Hematopoietic multipotent progenitor cell treated with erythropoietin and hydrocortisone succinate and interleukin-3 and kit ligand, for 4 days (in vitro differentiated cells): Measurements from ENCODE around the gene NOS1AP.

Source experiments
- DNase-seq: peaks from one replicate; pipeline ENCODE4 v3.0.0-alpha.2; 2015

The NOS1AP gene

GRCh38 chr1:162372159-162373071 lies 302.9 kb downstream of the NOS1AP start:
- DNase-seq, result peak; percentile 96

DNA sequence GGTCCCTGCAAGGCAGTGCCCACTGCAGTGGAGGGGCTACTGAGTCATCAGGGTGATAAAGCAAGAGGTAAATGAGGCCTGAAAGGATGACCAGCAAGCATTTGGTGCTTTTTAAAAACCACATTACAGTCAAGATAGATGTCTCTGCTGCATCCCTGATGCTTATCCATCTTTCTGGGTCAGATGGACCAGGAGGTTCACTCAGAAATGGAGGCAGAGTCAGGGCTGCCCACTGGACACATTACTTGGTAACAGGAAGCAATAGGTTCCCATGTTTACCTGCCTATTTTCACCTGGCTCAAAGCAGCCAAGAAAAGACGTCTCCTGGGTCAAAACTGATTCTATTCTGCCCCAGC lies 303.6 kb downstream of the NOS1AP start:
- DNase-seq, result no peak

DNA sequence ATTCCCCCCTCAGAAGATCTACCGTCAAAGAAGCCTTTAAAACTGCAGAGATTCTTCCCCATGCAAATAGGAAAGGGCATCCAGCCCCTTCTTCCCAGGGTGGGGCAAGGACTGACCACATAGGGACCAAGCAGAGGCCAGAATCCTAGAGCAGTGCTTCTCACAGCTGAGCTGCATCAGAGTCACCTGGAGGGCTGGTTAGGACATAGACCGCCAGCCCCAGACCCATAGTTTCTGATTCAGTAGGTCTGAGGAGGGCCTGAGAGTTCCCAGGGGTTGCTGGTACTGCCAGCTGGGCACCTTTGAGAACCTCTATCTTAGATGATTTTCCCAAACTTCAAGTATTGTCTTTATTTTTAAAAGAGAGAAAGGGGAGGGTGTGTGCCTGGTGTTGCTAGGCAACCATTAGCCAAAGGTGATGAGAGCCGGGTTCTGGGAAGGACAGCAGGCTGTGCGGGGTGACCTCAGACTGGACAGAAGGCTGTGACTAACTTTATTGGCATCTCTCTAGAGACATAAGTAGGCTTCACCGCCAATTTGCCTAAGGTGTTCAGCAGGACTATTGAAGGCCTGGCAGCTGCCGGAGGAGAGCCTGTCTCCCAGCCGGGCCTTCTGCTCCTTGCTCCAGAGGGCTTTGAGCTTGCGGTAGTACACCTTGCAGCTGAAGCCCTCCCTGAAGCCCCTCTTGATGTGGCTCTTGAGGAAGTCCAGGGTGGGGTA lies 304.2 kb downstream of the NOS1AP start:
- no peak for DNase-seq

DNA sequence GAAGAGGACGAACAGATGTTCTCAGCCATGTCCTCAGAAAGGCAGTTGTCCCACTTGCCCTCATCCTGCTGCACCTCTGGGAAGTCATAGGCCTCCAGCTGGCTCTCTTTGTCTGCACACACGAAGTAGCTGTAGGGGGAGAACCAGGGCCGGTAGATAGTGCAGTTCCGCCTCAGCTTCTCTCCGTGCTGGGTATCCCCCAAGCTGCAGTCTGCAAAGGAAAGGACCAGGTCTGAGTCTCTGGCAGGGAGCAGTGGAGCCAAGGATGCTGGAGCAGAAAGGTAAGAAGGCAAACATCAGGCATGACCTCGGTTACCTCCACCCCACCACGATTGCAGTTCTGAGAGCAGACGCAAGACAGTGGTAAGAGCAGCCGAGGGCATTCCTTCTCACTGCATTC lies 304.9 kb downstream of the NOS1AP start:
- DNase-seq, result no peak

DNA sequence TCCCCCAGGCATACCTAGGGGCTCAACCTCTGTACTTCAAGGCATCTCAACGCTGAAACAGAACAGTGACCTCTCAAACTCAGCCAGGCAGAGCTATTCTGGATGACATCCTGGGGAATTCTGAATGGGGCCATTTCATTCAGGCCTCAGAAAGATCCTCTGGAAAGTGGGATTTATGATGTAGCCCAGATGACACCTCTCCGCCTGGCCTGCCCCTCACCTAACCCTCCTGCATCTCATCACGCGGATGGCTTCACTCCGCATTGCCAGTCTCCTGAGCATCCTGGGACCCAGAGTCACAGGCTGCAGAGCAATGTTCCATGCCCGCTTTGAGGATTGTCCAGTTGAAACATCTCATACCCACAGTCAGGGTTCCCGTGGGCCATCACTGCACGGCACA lies 306.0 kb downstream of the NOS1AP start:
- no peak for DNase-seq

DNA sequence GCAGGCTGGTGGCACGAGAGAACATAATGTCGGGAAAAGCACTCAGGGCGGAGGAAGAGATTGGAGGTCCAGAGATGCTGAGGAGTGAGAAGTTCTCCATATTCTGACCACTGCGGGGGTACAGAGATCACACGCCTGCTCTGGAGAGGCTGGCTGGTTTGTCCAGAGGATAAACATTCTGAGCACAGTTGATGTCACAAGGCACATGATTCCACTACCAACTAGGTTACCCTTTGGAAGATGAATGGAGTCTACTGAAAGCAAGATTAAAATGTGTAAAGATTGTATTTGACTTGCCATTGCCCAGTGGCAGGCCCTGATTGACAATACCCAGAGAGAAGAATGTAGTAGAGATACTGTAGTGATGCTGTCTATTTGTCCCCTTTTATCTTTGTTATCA lies 307.2 kb downstream of the NOS1AP start, which contains the start of gene SPATA46:
SPATA46 (minus strand) TSS at position 164 of the 400 bp plus-strand sequence; CDS start at position 100, 64 bp downstream.
- no peak for DNase-seq

- no peak for DNase-seq
These were observed 310.8 kb downstream of the NOS1AP start for GRCh38 chr1:162380061-162380846.

DNA sequence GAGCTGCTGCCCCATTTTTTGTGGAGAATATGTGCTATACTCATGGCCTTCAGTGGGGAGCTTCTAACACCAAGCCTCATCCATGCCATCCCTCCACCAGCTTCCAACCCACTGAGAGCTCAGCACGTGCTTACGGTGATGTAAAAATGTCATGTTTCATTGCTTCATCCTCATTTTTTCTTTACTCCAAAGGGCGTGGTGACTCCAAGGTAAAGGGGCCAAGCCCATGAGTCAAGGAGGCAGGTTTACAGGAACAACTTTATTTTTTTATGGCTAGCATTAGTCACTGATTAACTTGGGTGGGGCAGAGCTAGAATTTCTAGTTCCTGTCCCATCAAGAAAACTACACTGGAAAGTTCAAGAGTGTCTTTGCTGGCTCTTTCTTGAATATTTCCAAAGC lies 311.9 kb downstream of the NOS1AP start, which contains the start of gene C1orf226:
C1orf226 (plus strand) TSS at position 346 of the 400 bp plus-strand sequence. CDS start 174 bp downstream, outside the sequence.
- DNase-seq, result no peak

- no peak for DNase-seq
These were observed 312.7 kb downstream of the NOS1AP start for GRCh38 chr1:162381941-162382750.

DNA sequence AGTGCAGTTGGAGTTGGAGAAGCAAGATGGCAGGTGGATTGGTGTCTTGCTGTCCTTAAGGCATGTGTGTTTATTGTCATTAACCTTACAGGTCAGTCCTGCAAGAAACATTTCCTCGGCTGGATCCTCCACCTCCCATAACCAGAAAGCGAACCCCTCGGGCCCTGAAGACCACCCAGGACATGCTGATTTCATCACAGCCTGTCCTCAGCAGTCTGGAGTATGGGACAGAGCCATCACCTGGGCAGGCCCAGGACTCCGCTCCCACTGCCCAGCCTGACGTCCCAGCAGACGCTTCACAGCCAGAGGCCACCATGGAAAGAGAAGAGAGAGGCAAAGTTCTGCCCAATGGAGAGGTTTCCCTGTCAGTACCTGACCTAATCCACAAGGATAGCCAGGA lies 313.6 kb downstream of the NOS1AP start:
- no peak for DNase-seq

DNA sequence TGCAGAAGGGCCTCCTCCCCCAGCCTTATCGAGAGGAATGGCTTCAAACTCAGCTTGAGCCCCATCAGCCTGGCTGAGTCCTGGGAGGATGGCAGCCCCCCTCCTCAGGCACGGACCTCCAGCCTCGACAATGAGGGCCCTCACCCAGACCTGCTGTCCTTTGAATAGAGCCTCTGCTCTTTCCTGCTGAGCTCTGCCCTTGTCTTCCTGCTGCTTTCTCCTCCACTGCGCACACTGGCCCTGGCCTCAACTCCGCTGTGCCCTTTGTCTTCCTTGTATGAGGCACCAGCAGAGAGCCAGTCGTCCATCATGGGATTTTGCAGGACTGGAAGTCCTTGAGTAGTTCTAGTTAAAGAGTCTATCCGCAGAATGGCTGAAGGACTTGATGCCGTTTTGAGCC lies 314.0 kb downstream of the NOS1AP start:
- DNase-seq, result no peak

DNA sequence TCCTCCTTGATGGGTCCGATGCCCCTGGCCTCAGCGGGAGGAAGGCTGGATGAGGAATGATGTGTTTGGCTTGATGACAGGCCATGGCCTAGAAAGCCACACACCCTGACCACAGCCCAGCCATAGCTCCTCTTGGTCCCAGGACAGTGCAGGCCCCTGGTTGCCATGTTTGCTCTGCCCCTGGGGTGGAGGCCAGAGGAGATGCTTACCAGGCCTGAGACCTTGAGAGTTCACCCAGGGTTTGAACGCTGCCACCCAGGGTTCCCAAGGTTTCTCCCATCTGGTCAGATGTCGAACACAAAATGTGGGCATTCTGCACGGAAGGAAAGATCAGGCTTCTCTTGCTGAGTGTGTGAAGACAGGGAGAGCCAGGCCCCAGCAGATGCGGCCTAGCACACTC lies 314.6 kb downstream of the NOS1AP start:
- no peak for DNase-seq

GRCh38 chr1:162384601-162385279 lies 315.2 kb downstream of the NOS1AP start:
- no peak for DNase-seq

GRCh38 chr1:162385280-162385623 lies 315.8 kb downstream of the NOS1AP start:
- DNase-seq, result no peak

DNA sequence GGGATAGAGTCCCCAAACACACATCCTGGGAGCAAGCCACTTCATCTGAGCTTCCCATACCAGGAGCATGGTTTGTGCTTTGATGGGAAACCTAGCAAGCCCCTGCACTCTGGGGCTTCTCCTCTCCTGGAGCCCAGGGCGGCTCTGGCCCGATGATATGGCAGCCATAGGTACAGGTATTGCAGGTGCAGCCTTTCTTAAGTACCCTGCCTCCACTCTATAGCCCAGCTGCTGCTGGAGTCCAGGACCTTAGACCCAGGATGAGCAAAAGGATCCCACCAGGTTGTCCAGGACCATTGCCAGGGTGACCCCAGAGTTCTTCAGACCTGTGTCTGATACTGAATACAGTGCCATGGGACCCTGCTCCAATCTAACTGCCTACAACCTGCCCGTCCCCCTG lies 316.2 kb downstream of the NOS1AP start:
- no peak for DNase-seq

DNA sequence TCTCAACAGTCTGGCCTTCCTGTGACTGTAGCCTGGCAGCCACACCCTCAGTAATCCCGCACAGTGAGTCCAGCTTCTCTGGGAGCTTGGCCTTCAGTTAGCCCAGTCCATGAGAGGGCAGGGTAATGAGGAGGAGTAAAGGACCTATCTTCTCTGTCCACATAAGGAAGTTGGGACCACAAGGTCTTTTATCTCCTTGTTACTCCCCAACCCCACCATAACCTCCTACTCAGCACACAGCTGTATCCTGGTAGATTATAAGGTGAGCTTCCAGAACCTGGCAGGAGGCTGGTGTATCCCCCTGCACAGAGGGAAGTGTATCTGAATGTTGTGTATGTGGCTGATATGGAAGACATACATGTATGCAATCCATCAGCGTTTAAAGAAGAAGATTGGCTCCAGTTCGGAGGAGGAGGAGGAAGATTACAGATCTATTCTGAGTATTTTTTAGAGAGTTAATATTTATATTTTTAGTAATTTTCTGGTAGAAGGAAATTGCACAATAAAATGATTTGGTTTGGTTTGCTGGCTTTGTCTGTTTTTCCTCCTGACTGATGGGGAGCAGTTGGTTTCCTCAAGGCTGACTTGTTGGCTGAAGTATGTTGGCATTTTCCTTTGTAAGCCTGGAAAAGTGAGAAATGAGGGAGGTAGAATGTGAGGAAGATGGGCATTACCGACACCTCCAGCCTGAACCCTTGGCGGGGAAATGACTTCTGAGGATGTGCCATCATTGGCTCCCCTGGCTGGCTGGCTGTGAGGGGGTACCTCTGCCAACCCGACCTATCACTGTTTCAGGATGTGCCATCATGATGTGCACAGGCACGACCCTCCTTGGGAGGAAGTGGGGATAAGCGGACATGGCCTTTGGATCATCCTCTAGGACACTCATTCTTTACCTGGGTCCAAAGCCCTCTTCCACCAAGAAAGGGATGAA lies 317.1 kb downstream of the NOS1AP start:
- DNase-seq, result peak; percentile 85

DNA sequence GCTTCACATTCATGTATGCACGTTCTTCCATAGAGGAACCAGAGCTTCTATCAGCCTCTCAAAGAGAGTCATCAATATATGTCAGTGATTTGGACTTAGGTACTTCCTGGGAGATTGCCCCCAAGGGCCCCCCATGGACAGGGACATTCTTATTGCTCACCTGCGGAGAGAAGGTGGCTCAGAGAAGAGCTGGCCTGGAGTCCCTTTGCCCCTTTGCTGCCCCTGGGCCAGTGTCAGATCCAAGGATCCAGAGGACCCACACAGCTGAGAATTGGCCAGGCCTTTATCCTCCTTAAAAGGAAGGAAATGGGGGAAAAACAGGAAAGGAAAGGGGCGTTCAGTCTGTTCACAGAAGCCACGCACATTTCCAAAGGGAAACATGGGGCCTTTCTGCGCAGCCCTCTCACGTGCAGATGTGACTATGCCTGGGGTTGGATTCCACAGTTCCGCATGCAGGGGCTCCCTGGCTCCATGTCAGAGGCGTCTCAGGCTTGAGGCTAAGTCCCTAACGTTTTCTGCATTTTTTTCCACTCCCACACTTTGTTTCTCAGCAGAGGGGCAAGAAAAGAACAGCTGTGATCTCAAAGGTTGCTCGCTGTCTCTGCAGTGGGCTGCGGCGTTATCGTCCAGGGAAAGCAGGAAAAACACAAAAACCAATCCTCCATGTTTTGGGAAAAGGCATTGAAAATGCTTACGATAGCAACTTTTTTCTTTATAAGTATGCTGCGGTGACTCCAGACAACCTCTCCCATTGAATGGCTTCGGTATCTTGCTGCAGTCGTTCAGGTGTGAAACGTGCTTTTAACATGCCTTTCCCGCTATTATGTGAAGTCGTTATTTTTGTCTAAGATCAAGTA lies 318.0 kb downstream of the NOS1AP start:
- no peak for DNase-seq

DNA sequence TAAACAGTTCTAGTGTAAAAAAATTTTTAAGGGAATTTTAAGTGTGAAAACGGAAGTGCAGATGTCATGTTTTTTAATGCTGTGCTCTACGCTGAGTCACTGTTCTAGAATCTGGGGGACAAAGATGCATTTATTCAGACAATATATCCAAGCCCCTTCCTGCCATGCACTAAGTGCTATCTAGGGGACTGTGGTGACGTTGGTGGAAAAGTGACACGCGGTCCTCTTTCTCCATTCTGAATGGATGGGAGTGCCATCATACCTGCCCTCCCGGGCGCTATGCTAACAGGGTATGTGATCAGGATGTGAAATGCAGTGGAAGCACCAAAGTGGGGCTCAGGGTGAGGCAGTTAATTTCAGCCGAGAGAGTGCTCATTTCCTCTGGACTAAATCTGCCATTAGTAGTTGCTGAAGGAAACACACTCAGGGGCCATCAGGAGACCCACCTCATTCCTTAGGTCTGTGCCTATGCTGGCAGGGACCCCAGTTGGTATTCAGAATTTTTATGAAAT lies 318.6 kb downstream of the NOS1AP start:
- DNase-seq, result no peak

DNA sequence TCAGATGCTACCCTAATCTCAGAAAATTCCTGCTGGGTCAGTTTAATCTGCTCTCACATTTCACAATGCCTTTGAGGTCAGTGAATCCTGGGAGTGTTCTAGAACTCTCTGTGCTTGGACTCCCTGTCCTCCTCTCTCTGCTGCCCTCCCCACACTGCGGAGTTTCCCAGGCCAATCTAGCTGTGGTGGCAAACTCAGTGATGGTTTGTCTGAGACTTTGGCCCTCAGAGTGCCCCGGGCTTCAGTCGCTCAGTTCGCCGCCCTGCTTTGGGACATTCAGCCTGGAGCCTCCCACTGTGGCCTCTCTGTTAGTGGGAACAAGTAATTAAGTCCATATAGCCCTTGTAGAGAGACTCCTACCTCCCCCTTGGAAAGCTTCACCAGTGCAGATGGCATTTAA lies 319.1 kb downstream of the NOS1AP start:
- DNase-seq, result no peak
